WTC11 (cell line): ENCODE results near the gene NLRX1. TPM values are rescaled to one million over a fixed set of nuclear protein-coding genes. Genes with fewer than 3 reads are reported as not detected.

ENCODE experiments used
- ATAC-seq: fragments of 200-7000 bp; cut with Tn5 transposase; 2 replicates; pipeline ENCODE4 v1.10.0; 2021; ENCODE audit warnings: mild to moderate bottlenecking, moderate library complexity
- CTCF ChIA-PET: fragments of 300-600 bp; sonication (Branson Sonifier 250); formaldehyde crosslinking; loops from one replicate; lab custom pipeline; 2021; ENCODE audit warnings: antibody characterized with exemption; lab: Charles Lee
- POLR2A ChIA-PET: fragments of 350-600 bp; sonication (Branson Sonifier 250); formaldehyde crosslinking; loops from one replicate; lab custom pipeline; 2021; ENCODE audit warnings: antibody characterized with exemption; lab: Charles Lee
- DNase-seq: peaks from one replicate; pipeline ENCODE4 v3.0.0; 2021; ENCODE audit warnings: low spot score
- H3K27ac Mint-ChIP-seq: 2 replicates; pipeline ENCODE4 v1.8.0; 2021; ENCODE audit warnings: mixed read lengths
- H3K27me3 Mint-ChIP-seq: 2 replicates; pipeline ENCODE4 v1.8.0; 2021; ENCODE audit warnings: low read depth, mild to moderate bottlenecking, moderate library complexity, mixed read lengths
- H3K36me3 Mint-ChIP-seq: 2 replicates; pipeline ENCODE4 v1.8.0; 2021; ENCODE audit warnings: mixed read lengths
- H3K4me1 Mint-ChIP-seq: 2 replicates; pipeline ENCODE4 v1.8.0; 2022; ENCODE audit warnings: mixed read lengths
- H3K4me3 Mint-ChIP-seq: 2 replicates; pipeline ENCODE4 v1.8.0; 2021; ENCODE audit warnings: mild to moderate bottlenecking, moderate library complexity, mixed read lengths
- H3K9me3 Mint-ChIP-seq: 2 replicates; pipeline ENCODE4 v1.8.0; 2021; ENCODE audit warnings: mixed read lengths
- ATF1 ChIP-seq: sonication (generic); formaldehyde crosslinking; IDR thresholded peaks from 2 replicates; pipeline ENCODE4 v1.8.1; 2023; ENCODE audit warnings: mild to moderate bottlenecking, moderate library complexity, missing genetic modification reagents
- CBFB ChIP-seq: sonication (generic); formaldehyde crosslinking; IDR thresholded peaks from 2 replicates; pipeline ENCODE4 v1.8.1; 2022; ENCODE audit warnings: mild to moderate bottlenecking, low read depth, missing genetic modification reagents
- CREM ChIP-seq: sonication (generic); formaldehyde crosslinking; IDR thresholded peaks from 2 replicates; pipeline ENCODE4 v1.8.1; 2022; ENCODE audit warnings: mild to moderate bottlenecking, missing genetic modification reagents, moderate library complexity
- E2F1 ChIP-seq: sonication (generic); formaldehyde crosslinking; IDR thresholded peaks from 2 replicates; pipeline ENCODE4 v1.8.0; 2022; ENCODE audit warnings: mild to moderate bottlenecking, missing genetic modification reagents
- E2F4 ChIP-seq: sonication (generic); formaldehyde crosslinking; IDR thresholded peaks from 2 replicates; pipeline ENCODE4 v1.8.1; 2022; ENCODE audit warnings: low read depth, mild to moderate bottlenecking, moderate library complexity, missing genetic modification reagents, borderline replicate concordance
- HMGA2 ChIP-seq: fragments of 250-450 bp; sonication (Bioruptor Pico); IDR thresholded peaks from 2 replicates; pipeline ENCODE4 v1.4.0; 2021; ENCODE audit warnings: mild to moderate bottlenecking, moderate library complexity
- IRF2 ChIP-seq: sonication (generic); formaldehyde crosslinking; IDR thresholded peaks from 2 replicates; pipeline ENCODE4 v1.8.0; 2022; ENCODE audit warnings: low read depth, missing genetic modification reagents, borderline replicate concordance
- JUN ChIP-seq: sonication (generic); formaldehyde crosslinking; IDR thresholded peaks from 2 replicates; pipeline ENCODE4 v1.8.0; 2023; ENCODE audit warnings: mild to moderate bottlenecking, missing genetic modification reagents
- KAT7 ChIP-seq: sonication (generic); formaldehyde crosslinking; IDR thresholded peaks from 2 replicates; pipeline ENCODE4 v1.8.1; 2023; ENCODE audit warnings: missing genetic modification reagents, mild to moderate bottlenecking, borderline replicate concordance
- NFYB ChIP-seq: sonication (generic); formaldehyde crosslinking; conservative IDR thresholded peaks from 2 replicates; pipeline ENCODE4 v1.8.0; 2022; ENCODE audit warnings: low read depth, missing genetic modification reagents
- NR3C1 ChIP-seq: sonication (generic); formaldehyde crosslinking; conservative IDR thresholded peaks from 2 replicates; pipeline ENCODE4 v1.8.1; 2023; ENCODE audit warnings: low read depth, mild to moderate bottlenecking, missing genetic modification reagents
- SMAD3 ChIP-seq: sonication (generic); formaldehyde crosslinking; IDR thresholded peaks from 2 replicates; pipeline ENCODE4 v1.8.0; 2022; ENCODE audit warnings: missing genetic modification reagents, mild to moderate bottlenecking, borderline replicate concordance
- SP1 ChIP-seq: sonication (generic); formaldehyde crosslinking; conservative IDR thresholded peaks from 2 replicates; pipeline ENCODE4 v1.8.1; 2022; ENCODE audit warnings: missing genetic modification reagents
- TP53 ChIP-seq: sonication (generic); formaldehyde crosslinking; IDR thresholded peaks from 2 replicates; pipeline ENCODE4 v1.8.1; 2023; ENCODE audit warnings: mild to moderate bottlenecking, missing genetic modification reagents
- ZBTB21 ChIP-seq: sonication (generic); formaldehyde crosslinking; IDR thresholded peaks from 2 replicates; pipeline ENCODE4 v1.8.1; 2023; ENCODE audit warnings: mild to moderate bottlenecking, missing genetic modification reagents, borderline replicate concordance
- ZNF219 ChIP-seq: sonication (generic); formaldehyde crosslinking; IDR thresholded peaks from 2 replicates; pipeline ENCODE4 v1.8.0; 2023; ENCODE audit warnings: missing genetic modification reagents, mild to moderate bottlenecking, borderline replicate concordance
- ZNF396 ChIP-seq: fragments of 250-450 bp; sonication (Bioruptor Pico); IDR thresholded peaks from 2 replicates; pipeline ENCODE4 v1.8.0; 2021; ENCODE audit warnings: mild to moderate bottlenecking, moderate library complexity, borderline replicate concordance
- total RNA-seq: library from RNA; stranded (reverse); gene quantifications from 3 replicates; pipeline ENCODE4 v1.2.3, GENCODE V29; 2021
- TF ChIP-seq, protein P1 (sequence below): fragments of 250-450 bp; sonication (Bioruptor Pico); IDR thresholded peaks from 2 replicates; pipeline ENCODE4 v2.1.2; 2022; ENCODE audit warnings: mild to moderate bottlenecking, moderate library complexity
- TF ChIP-seq, protein P2 (sequence below): sonication (generic); formaldehyde crosslinking; IDR thresholded peaks from 2 replicates; pipeline ENCODE4 v1.8.1; 2023; ENCODE audit warnings: mild to moderate bottlenecking, missing genetic modification reagents
- TF ChIP-seq, protein P3 (sequence below): sonication (generic); formaldehyde crosslinking; IDR thresholded peaks from 2 replicates; pipeline ENCODE4 v1.8.1; 2023; ENCODE audit warnings: mild to moderate bottlenecking, missing genetic modification reagents

The NLRX1 gene
- total RNA-seq, 1 experiment from 2014 or later, result 20.8 TPM

GRCh38 chr11:119187123-119187892, 18.8 kb downstream of the NLRX1 start (continued):
- TF ChIP-seq, protein P1, sequence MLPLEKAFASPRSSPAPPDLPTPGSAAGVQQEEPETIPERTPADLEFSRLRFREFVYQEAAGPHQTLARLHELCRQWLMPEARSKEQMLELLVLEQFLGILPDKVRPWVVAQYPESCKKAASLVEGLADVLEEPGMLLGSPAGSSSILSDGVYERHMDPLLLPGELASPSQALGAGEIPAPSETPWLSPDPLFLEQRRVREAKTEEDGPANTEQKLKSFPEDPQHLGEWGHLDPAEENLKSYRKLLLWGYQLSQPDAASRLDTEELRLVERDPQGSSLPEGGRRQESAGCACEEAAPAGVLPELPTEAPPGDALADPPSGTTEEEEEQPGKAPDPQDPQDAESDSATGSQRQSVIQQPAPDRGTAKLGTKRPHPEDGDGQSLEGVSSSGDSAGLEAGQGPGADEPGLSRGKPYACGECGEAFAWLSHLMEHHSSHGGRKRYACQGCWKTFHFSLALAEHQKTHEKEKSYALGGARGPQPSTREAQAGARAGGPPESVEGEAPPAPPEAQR (CRISPR knock-in tag), result no peak
- TF ChIP-seq CBFB (CRISPR knock-in tag), result no peak
- TF ChIP-seq ATF1 (CRISPR knock-in tag), result no peak
- TF ChIP-seq, all 79 proteins: peak for 0

DNA sequence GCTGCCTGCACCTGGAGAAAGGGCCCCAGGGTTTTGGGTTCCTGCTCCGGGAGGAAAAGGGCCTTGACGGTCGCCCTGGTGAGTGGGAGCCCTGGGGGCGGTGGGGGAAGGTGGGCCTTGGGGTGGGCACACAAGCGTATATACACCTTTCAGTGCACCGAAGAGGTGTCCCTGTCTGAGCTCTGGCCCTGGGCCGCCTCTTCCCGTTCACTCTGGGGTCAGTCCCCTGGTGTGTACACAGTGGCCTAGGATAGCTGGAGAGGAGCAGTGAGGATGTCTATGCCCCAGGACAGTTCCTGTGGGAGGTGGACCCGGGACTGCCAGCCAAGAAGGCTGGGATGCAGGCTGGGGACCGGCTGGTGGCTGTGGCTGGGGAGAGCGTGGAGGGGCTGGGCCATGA, 19.5 kb downstream of the NLRX1 start:
- Mint-ChIP-seq H3K9me3 (no peaks in the 10 kb centered on the region), H3K36me3 (no peaks in the 10 kb centered on the region), H3K27me3 (no peaks in the 10 kb centered on the region; the same call in 1 of the 2 replicates), H3K4me3 (no peak overlapping the region), H3K4me1 (no peaks in the 10 kb centered on the region), H3K27ac (no peak overlapping the region)
- ChIA-PET POLR2A (no interaction called here), CTCF (interaction anchor here (0.6 to 2.0 kb wide), 2 partner anchors 18 to 43 kb away, joined by 3 to 4 read pairs; partner anchors contain the start of gene CBL)
- ATAC-seq, result no peak
- DNase-seq, result no peak
- TF ChIP-seq CREM (CRISPR knock-in tag) (no peak), TP53 (no peak), ZNF396 (no peak), E2F4 (no peak), ZBTB21 (no peak), JUN (CRISPR knock-in tag) (no peak), CBFB (CRISPR knock-in tag) (no peak), IRF2 (CRISPR knock-in tag) (no peak), KAT7 (CRISPR knock-in tag) (no peak), HMGA2 (CRISPR knock-in tag) (no peak), SP1 (CRISPR knock-in tag) (no peak), NR3C1 (CRISPR knock-in tag) (no peak), NFYB (CRISPR knock-in tag) (no peak)
- TF ChIP-seq, protein P2, sequence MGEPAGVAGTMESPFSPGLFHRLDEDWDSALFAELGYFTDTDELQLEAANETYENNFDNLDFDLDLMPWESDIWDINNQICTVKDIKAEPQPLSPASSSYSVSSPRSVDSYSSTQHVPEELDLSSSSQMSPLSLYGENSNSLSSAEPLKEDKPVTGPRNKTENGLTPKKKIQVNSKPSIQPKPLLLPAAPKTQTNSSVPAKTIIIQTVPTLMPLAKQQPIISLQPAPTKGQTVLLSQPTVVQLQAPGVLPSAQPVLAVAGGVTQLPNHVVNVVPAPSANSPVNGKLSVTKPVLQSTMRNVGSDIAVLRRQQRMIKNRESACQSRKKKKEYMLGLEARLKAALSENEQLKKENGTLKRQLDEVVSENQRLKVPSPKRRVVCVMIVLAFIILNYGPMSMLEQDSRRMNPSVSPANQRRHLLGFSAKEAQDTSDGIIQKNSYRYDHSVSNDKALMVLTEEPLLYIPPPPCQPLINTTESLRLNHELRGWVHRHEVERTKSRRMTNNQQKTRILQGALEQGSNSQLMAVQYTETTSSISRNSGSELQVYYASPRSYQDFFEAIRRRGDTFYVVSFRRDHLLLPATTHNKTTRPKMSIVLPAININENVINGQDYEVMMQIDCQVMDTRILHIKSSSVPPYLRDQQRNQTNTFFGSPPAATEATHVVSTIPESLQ (CRISPR knock-in tag), result no peak
- TF ChIP-seq, protein P3, sequence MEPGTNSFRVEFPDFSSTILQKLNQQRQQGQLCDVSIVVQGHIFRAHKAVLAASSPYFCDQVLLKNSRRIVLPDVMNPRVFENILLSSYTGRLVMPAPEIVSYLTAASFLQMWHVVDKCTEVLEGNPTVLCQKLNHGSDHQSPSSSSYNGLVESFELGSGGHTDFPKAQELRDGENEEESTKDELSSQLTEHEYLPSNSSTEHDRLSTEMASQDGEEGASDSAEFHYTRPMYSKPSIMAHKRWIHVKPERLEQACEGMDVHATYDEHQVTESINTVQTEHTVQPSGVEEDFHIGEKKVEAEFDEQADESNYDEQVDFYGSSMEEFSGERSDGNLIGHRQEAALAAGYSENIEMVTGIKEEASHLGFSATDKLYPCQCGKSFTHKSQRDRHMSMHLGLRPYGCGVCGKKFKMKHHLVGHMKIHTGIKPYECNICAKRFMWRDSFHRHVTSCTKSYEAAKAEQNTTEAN (CRISPR knock-in tag), result no peak

- TF ChIP-seq NR3C1 (CRISPR knock-in tag) (no peak), SMAD3 (CRISPR knock-in tag) (no peak), ZNF219 (CRISPR knock-in tag) (no peak), E2F1 (no peak)
- no peaks in the 10 kb centered on the region; the same call in 1 of the 2 replicates for H3K27me3 Mint-ChIP-seq
- no peak overlapping the region for H3K4me3 Mint-ChIP-seq
- H3K27ac Mint-ChIP-seq, result no peak overlapping the region
- H3K9me3 Mint-ChIP-seq, result no peaks in the 10 kb centered on the region
- ChIA-PET POLR2A (no interaction called here), CTCF (interaction anchor here (1.2 kb wide), 1 partner anchor 17 kb away, joined by 6 read pairs; the partner anchor contains the start of gene CBL)
- ATAC-seq (no peak), DNase-seq (no peak)
- no peaks in the 10 kb centered on the region for H3K36me3 Mint-ChIP-seq
- H3K4me1 Mint-ChIP-seq, result no peaks in the 10 kb centered on the region
Measured at GRCh38 chr11:119188887-119189286, 20.4 kb downstream of the NLRX1 start.
